ENCODE data around the gene TIMP2. TPM values are rescaled to one million over a fixed set of nuclear protein-coding genes. Genes with fewer than 3 reads are reported as not detected.

TIMP2 gene
- total RNA-seq, 1 experiment from 2014 or later = 64.8 TPM

GRCh38 chr17:78859051-78859450, 66.1 kb downstream of the TIMP2 start:
- ATAC-seq = no peak
- Histone ChIP-seq H3K4me1 (ENCODE audit: control insufficient read depth in 1 of 2, insufficient read depth in 2 of 2, low read length in 2 of 2) (peaks cover 16 to 21% of the 10 kb centered on the region in 2 experiments), H2AFZ (ENCODE audit: low read depth, low read length, poor library complexity, severe bottlenecking) (no peak overlapping the region), H3K4me2 (ENCODE audit: low read length) (no peak overlapping the region), H3K4me3 (replicated peaks in 1 of 2; ENCODE audit: low read depth in 1 of 2, low read length in 2 of 2) (no peak overlapping the region), H3K9ac (ENCODE audit: low read length) (no peak overlapping the region), H3K9me2 (ENCODE audit: insufficient read depth) (no peaks in the 10 kb centered on the region), H3K36me3 (ENCODE audit: control insufficient read depth in 1 of 2, insufficient read depth in 2 of 2, low read length in 2 of 2) (0 out of 4 replicates have a peak, but pooled peaks cover 0 to 3% of the 10 kb centered on the region in 2 experiments), H3K27ac (ENCODE audit: low read depth, low read length) (no peak overlapping the region), H4K20me1 (ENCODE audit: insufficient read depth) (no peaks in the 10 kb centered on the region), H3K79me2 (ENCODE audit: insufficient read depth, low read length) (no peaks in the 10 kb centered on the region; the same call in 1 of the 2 replicates), H3K9me3 (ENCODE audit: control insufficient read depth in 1 of 2, insufficient read depth in 1 of 2, low read depth in 1 of 2, low read length in 2 of 2) (no peaks in the 10 kb centered on the region), H3K27me3 (ENCODE audit: insufficient read depth, low read length) (no peaks in the 10 kb centered on the region)
- CTCF ChIA-PET = no interaction called here
- DNase-seq (ENCODE audit: low read depth, low spot score) = no peak
- intact Hi-C loops (cut with micrococcal nuclease) = no loop called here
- TF ChIP-seq JUND (IDR thresholded peaks at IDR 0.05) (no peak), CBX3 (IDR thresholded peaks at IDR 0.05; ENCODE audit: low read depth) (no peak), SIN3A (IDR thresholded peaks at IDR 0.05; ENCODE audit: low read depth) (no peak), TCF7L2 (IDR thresholded peaks at IDR 0.05; ENCODE audit: borderline replicate concordance, extremely low read depth, insufficient read depth, insufficient read length) (no peak), CTCF (IDR thresholded peaks at IDR 0.05 in 2 of 3, conservative IDR thresholded peaks at IDR 0.05 in 1 of 3; ENCODE audit: borderline replicate concordance in 1 of 3, insufficient read depth in 1 of 3, low read depth in 2 of 3, low read length in 2 of 3) (no peak), ATF3 (IDR thresholded peaks at IDR 0.05) (no peak), POLR2A (IDR thresholded peaks at IDR 0.05; ENCODE audit: borderline replicate concordance, extremely low read depth, insufficient read depth, insufficient read length) (no peak), ZFX (IDR thresholded peaks at IDR 0.05) (no peak), SRF (IDR thresholded peaks at IDR 0.05; ENCODE audit: low read depth) (no peak), EGR1 (IDR thresholded peaks at IDR 0.05; ENCODE audit: low read depth) (no peak), ZNF274 (IDR thresholded peaks at IDR 0.05; ENCODE audit: low read depth, low read length) (no peak), ELF1 (IDR thresholded peaks at IDR 0.05; ENCODE audit: borderline replicate concordance, low read depth) (no peak), REST (IDR thresholded peaks at IDR 0.05; ENCODE audit: low read depth) (no peak), FOSL1 (IDR thresholded peaks at IDR 0.05; ENCODE audit: low read depth) (no peak), EZH2 (IDR thresholded peaks at IDR 0.05) (no peak), ZBTB33 (IDR thresholded peaks at IDR 0.05; ENCODE audit: extremely low read depth, insufficient replicate concordance, low read length) (no peak), YY1 (IDR thresholded peaks at IDR 0.05; ENCODE audit: extremely low read depth, insufficient replicate concordance, low read depth, low read length) (no peak)
- POLR2A ChIA-PET = interaction anchor here (0.6 kb wide), 1 partner anchor 14 kb away, joined by 3 read pairs; no protein-coding TSS in a partner anchor
- BruUV-seq (replicated peaks) = no TSS peak
- RAD21 ChIA-PET (ENCODE audit: low non-redundant PET in 1 of 2, low total read pairs in 2 of 2, uncharacterized antibody in 2 of 2, unreplicated experiment in 2 of 2) = no interaction called here

All from HCT116 (cell line).